GM13977 (cell line): ENCODE results near the gene DTNB.

ENCODE experiments used
- DNase-seq: peaks from one replicate; pipeline ENCODE4 v3.0.0; 2012; ENCODE audit warnings: low spot score
- CTCF ChIP-seq: IDR thresholded peaks from 2 replicates; pipeline ENCODE4 v1.5.1; 2012; ENCODE audit warnings: mild to moderate bottlenecking, control low read depth; ENCODE audit not compliant: insufficient read depth; ENCODE audit errors: extremely low read depth, missing control alignments
- in situ Hi-C: fragments of 300-500 bp; cut with MboI; formaldehyde crosslinking; loops from one replicate; pipeline ENCODE4 v1.12.0; 2022; ENCODE audit warnings: low sequenced_read_pairs, low pct_unique_long_range_greater_than_20kb, mixed read lengths, inconsistent platforms; ENCODE audit not compliant: unreplicated experiment

DTNB gene

DNA sequence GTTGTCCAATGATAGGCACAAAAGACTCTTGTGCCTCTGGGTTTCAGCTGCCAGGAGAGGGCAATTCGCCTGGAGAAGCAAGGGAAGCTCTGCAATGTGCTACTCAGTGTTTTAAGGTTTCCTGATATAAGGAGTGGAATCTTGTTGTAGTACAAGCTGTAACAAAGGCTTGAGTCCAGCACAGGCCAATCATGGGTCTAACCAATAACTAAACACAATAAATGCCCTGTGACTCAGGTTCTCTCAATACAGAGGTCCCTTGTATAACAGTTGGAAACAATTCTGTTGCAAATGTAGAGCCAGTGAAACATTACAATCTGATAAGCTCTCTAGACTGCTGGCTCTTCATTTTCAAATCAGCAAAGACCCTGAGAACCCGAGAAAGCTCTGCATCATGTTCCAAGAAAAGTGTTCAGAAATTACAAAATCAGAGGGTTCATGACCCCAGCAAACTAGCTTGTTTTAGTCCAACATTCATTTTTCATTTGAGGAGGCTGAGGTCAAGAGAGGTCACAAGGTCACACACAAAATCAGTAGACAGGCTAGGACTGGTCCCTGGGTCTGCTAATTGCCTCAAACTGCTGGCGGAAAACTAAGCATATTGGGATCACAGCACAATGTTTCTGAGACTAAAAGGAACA, 272.7 kb downstream of the DTNB start:
- TF ChIP-seq CTCF = no peak
- no peak for DNase-seq
- in situ Hi-C loops = no loop called here

GRCh38 chr2:25400169-25400568, 273.2 kb downstream of the DTNB start:
- TF ChIP-seq CTCF = no peak
- in situ Hi-C loops = no loop called here
- no peak for DNase-seq

- in situ Hi-C loops = no loop called here
- DNase-seq = no peak
- TF ChIP-seq CTCF = no peak
Observed at GRCh38 chr2:25398534-25398933, 274.8 kb downstream of the DTNB start.

- in situ Hi-C loops = no loop called here
- TF ChIP-seq CTCF = no peak
- DNase-seq = no peak
Observed at GRCh38 chr2:25397777-25398176, 275.6 kb downstream of the DTNB start.

DNA sequence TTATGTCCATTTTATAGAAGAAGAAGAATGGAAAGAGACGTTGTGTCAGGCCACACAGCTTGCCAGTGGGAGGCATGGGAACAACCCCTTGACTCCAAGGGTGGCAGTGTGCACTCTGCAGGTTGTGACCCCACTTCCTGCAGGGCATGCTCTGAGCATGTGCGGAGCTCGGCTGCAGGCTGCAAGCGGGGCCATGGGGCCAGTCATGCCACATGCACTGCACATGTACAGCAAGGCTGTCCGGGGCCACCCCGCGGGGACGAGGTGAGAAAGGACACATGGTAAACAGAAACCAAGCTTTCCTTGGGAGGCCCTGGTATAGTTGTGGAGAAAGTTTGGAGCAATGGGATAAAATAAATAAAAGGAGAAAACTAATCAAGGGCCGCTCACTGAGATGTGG, 284.2 kb downstream of the DTNB start:
- TF ChIP-seq CTCF = no peak
- in situ Hi-C loops = no loop called here
- DNase-seq = no peak

DNA sequence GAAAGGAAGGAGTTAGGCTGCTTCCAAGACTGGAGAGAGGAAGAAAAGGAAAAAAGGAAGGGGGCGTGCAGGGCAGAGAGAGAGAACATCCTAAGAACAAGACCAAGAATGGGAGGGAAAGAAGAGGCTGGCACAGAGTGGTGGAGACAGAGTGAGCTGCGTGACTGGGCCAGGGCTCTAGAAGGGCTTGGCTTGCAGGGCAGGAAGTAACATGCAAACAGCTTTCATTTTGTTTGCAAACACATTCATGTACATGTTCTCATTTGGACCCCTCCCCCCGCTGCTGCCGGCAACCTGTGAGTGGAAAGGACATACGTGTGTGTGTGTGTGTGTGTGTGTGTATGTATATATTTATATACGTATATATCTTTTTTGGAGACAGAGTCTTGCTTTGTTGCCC, 284.9 kb downstream of the DTNB start:
- in situ Hi-C loops = no loop called here
- DNase-seq = no peak

More for the DNA sequence above, 284.9 kb downstream of the DTNB start:
- no peak for TF ChIP-seq CTCF
